PC-3 (cell line): ENCODE measurements around the gene SORBS2. TPM values are rescaled to one million over a fixed set of nuclear protein-coding genes. Genes with fewer than 3 reads are reported as not detected.

Experiments
- ATAC-seq: fragments of 200-7000 bp; cut with Tn5 transposase; 2 replicates; pipeline ENCODE4 v1.9.1; 2020; ENCODE audit warnings: mild to moderate bottlenecking, moderate library complexity
- BruUV-seq: library from RNA; stranded (reverse); fragments of 400-500 nt; replicated peaks from 2 replicates; lab custom pipeline; 2021; lab: Mats Ljungman, UMichigan
- CTCF ChIA-PET: fragments of 300-600 bp; sonication (Branson Sonifier 250); formaldehyde crosslinking; loops from one replicate; lab custom pipeline; 2022; ENCODE audit warnings: antibody characterized with exemption; lab: Charles Lee
- POLR2A ChIA-PET: fragments of 300-600 bp; sonication (Branson Sonifier 250); formaldehyde crosslinking; loops from one replicate; lab custom pipeline; 2022; ENCODE audit warnings: antibody characterized with exemption; ENCODE audit not compliant: unreplicated experiment; lab: Charles Lee
- DNase-seq: peaks from one replicate; pipeline ENCODE4 v3.0.0-alpha.2; 2015
- H2AFZ ChIP-seq: fragments of 300-600 bp; sonication (generic); 2 replicates; pipeline ENCODE4 v1.6.0; 2016; ENCODE audit warnings: antibody characterized with exemption, low read length
- H3F3A ChIP-seq: fragments of 300-600 bp; sonication (generic); one replicate; pipeline ENCODE4 v1.6.0; 2017; ENCODE audit warnings: antibody characterized with exemption, low read length, control low read depth, mild to moderate bottlenecking; ENCODE audit not compliant: unreplicated experiment
- H3K27ac ChIP-seq: fragments of 300-600 bp; sonication (generic); 2 replicates; pipeline ENCODE4 v1.5.1; 2016; ENCODE audit warnings: mild to moderate bottlenecking, low read length
- H3K27me3 ChIP-seq: fragments of 300-600 bp; sonication (generic); 2 replicates; pipeline ENCODE4 v1.6.1; 2016; ENCODE audit warnings: low read length, mixed read lengths
- H3K36me3 ChIP-seq: fragments of 300-600 bp; sonication (generic); 2 replicates; pipeline ENCODE4 v1.6.1; 2016; ENCODE audit warnings: low read depth, mixed run types, low read length, mixed read lengths
- H3K4me1 ChIP-seq: fragments of 300-600 bp; sonication (generic); 2 replicates; pipeline ENCODE4 v1.5.1; 2016; ENCODE audit warnings: low read length; ENCODE audit not compliant: insufficient read depth
- H3K4me2 ChIP-seq: fragments of 300-600 bp; sonication (generic); 2 replicates; pipeline ENCODE4 v1.6.0; 2016; ENCODE audit warnings: low read length
- H3K4me3 ChIP-seq: fragments of 300-600 bp; sonication (generic); 2 replicates; pipeline ENCODE4 v1.5.1; 2016; ENCODE audit warnings: mild to moderate bottlenecking, low read length, mixed read lengths
- H3K79me2 ChIP-seq: fragments of 300-600 bp; sonication (generic); 2 replicates; pipeline ENCODE4 v1.6.1; 2017; ENCODE audit warnings: low read length, mixed read lengths
- H3K9ac ChIP-seq: fragments of 300-600 bp; sonication (generic); 2 replicates; pipeline ENCODE4 v1.6.0; 2016; ENCODE audit warnings: mild to moderate bottlenecking, low read length
- H3K9me2 ChIP-seq: fragments of 300-600 bp; sonication (generic); replicated peaks from 2 replicates; pipeline ENCODE4 v1.6.1; 2016; ENCODE audit warnings: mixed run types, low read length, mixed read lengths
- H3K9me3 ChIP-seq: fragments of 300-600 bp; sonication (generic); 2 replicates; pipeline ENCODE4 v1.6.1; 2016; ENCODE audit warnings: low read length, mixed read lengths
- H4K20me1 ChIP-seq: fragments of 300-600 bp; sonication (generic); 2 replicates; pipeline ENCODE4 v1.6.1; 2016; ENCODE audit warnings: low read length, mixed read lengths
- CTCF ChIP-seq: fragments of 300-600 bp; sonication (generic); conservative IDR thresholded peaks from 2 replicates; pipeline ENCODE4 v1.5.1; 2017; ENCODE audit warnings: antibody characterized with exemption, low read depth, mild to moderate bottlenecking, low read length
- EZH2 ChIP-seq: fragments of 300-600 bp; sonication (generic); IDR thresholded peaks from one replicate; pipeline ENCODE4 v1.6.1; 2017; ENCODE audit warnings: antibody characterized with exemption, mild to moderate bottlenecking, low read length; ENCODE audit not compliant: unreplicated experiment
- EZH2phosphoT487 ChIP-seq: fragments of 300-600 bp; sonication (generic); IDR thresholded peaks from 2 replicates; pipeline ENCODE4 v1.6.1; 2018; ENCODE audit warnings: mild to moderate bottlenecking, antibody characterized with exemption, low read length, borderline replicate concordance
- intact Hi-C: fragments of 100-400 bp; cut with micrococcal nuclease; formaldehyde crosslinking; loops from 2 replicates; pipeline ENCODE4 v1.9.0; 2023
- total RNA-seq: library from RNA; depleted of rRNA; stranded (reverse); fragments of >200 nt; gene quantifications from 2 replicates; pipeline ENCODE4 v1.2.3, GENCODE V29; 2014

Gene SORBS2
- total RNA-seq, 1 experiment from 2014 or later, result 3.6 TPM

- H3K4me3 ChIP-seq, result no peak overlapping the region
- H3K4me1 ChIP-seq, result no peaks in the 10 kb centered on the region
- no peaks in the 10 kb centered on the region for H3K79me2 ChIP-seq
- ATAC-seq (no peak), DNase-seq (no peak)
- no peaks in the 10 kb centered on the region for H3K9me2 ChIP-seq
- H3K36me3 ChIP-seq, result no peaks in the 10 kb centered on the region
- no peak overlapping the region for H2AFZ ChIP-seq
- H3K4me2 ChIP-seq, result no peak overlapping the region
- intact Hi-C loops, result no loop called here
- no peak overlapping the region for H3K9ac ChIP-seq
- H4K20me1 ChIP-seq, result no peaks in the 10 kb centered on the region
- no peaks in the 10 kb centered on the region for H3K9me3 ChIP-seq
- H3K27ac ChIP-seq, result no peak overlapping the region
- TF ChIP-seq EZH2 (no peak), CTCF (no peak), EZH2phosphoT487 (no peak)
- BruUV-seq, result no TSS peak
- ChIA-PET POLR2A (no interaction called here), CTCF (no interaction called here)
- no peaks in the 10 kb centered on the region for H3K27me3 ChIP-seq
- no peaks in the 10 kb centered on the region for H3F3A ChIP-seq
Observed at GRCh38 chr4:185587030-185587426, 225.0 kb downstream of the SORBS2 start.

GRCh38 chr4:185585211-185585610 is 226.8 kb downstream of the SORBS2 start:
- ChIA-PET POLR2A (interaction anchor here (0.6 kb wide), 1 partner anchor 239 kb away, joined by 6 read pairs; no protein-coding TSS in a partner anchor), CTCF (no interaction called here)
- TF ChIP-seq CTCF (no peak), EZH2phosphoT487 (no peak)
- DNase-seq (no peak), ATAC-seq (no peak)
- H3K27ac ChIP-seq, result no peak overlapping the region
- no peaks in the 10 kb centered on the region for H3K9me2 ChIP-seq
- no peaks in the 10 kb centered on the region for H3K27me3 ChIP-seq
- H3K9me3 ChIP-seq, result no peaks in the 10 kb centered on the region
- H3K36me3 ChIP-seq, result no peaks in the 10 kb centered on the region
- intact Hi-C loops, result no loop called here
- no peak overlapping the region for H3K9ac ChIP-seq
- no peak overlapping the region for H2AFZ ChIP-seq
- no TSS peak for BruUV-seq
- H3K79me2 ChIP-seq, result no peaks in the 10 kb centered on the region
- H3K4me3 ChIP-seq, result no peak overlapping the region
- no peaks in the 10 kb centered on the region for H3F3A ChIP-seq
- no peak overlapping the region for H3K4me2 ChIP-seq
- H3K4me1 ChIP-seq, result no peaks in the 10 kb centered on the region
- no peaks in the 10 kb centered on the region for H4K20me1 ChIP-seq

GRCh38 chr4:185583813-185584212 is 228.2 kb downstream of the SORBS2 start:
- no peak overlapping the region for H3K9ac ChIP-seq
- BruUV-seq, result no TSS peak

More at GRCh38 chr4:185583813-185584212, 228.2 kb downstream of the SORBS2 start:
- DNase-seq (no peak), ATAC-seq (no peak)
- Histone ChIP-seq H3K27ac (no peak overlapping the region), H2AFZ (no peak overlapping the region), H3K4me3 (no peak overlapping the region), H3K79me2 (no peaks in the 10 kb centered on the region), H3K9me2 (no peaks in the 10 kb centered on the region), H3F3A (no peaks in the 10 kb centered on the region), H3K36me3 (no peaks in the 10 kb centered on the region), H3K4me1 (no peaks in the 10 kb centered on the region), H4K20me1 (no peaks in the 10 kb centered on the region), H3K9me3 (no peaks in the 10 kb centered on the region), H3K27me3 (no peaks in the 10 kb centered on the region), H3K4me2 (no peak overlapping the region)
- intact Hi-C loops, result no loop called here
- ChIA-PET POLR2A (no interaction called here), CTCF (no interaction called here)
- TF ChIP-seq EZH2phosphoT487 (no peak), EZH2 (no peak), CTCF (no peak)
